Karpas-422 (cell line): ENCODE data around the gene MITF. TPM values are rescaled to one million over a fixed set of nuclear protein-coding genes. Genes with fewer than 3 reads are reported as not detected.

Experiments
- DNase-seq: peaks from one replicate; pipeline ENCODE4 v3.0.0-alpha.2; 2015
- H2AFZ ChIP-seq: fragments of 200-600 bp; sonication (generic); 2 replicates; pipeline ENCODE4 v1.6.1; 2014; ENCODE audit warnings: antibody characterized with exemption, low read length, mixed read lengths
- H3K27ac ChIP-seq: fragments of 200-600 bp; sonication (generic); 2 replicates; pipeline ENCODE4 v1.5.1; 2014; ENCODE audit warnings: mild to moderate bottlenecking, low read length, moderate library complexity
- H3K27me3 ChIP-seq: fragments of 200-600 bp; sonication (generic); 2 replicates; pipeline ENCODE4 v1.6.1; 2014; ENCODE audit warnings: low read length, mixed read lengths
- H3K36me3 ChIP-seq: fragments of 200-600 bp; sonication (generic); 2 replicates; pipeline ENCODE4 v1.6.1; 2014; ENCODE audit warnings: low read length, mixed read lengths; ENCODE audit not compliant: insufficient read depth
- H3K4me1 ChIP-seq: fragments of 200-600 bp; sonication (generic); 2 replicates; pipeline ENCODE4 v1.6.1; 2014; ENCODE audit warnings: mild to moderate bottlenecking, low read length, mixed read lengths
- H3K4me2 ChIP-seq: fragments of 200-600 bp; sonication (generic); 2 replicates; pipeline ENCODE4 v1.6.1; 2014; ENCODE audit warnings: low read length, low read depth, mild to moderate bottlenecking; ENCODE audit not compliant: poor library complexity, severe bottlenecking
- H3K4me3 ChIP-seq: fragments of 200-600 bp; sonication (generic); 2 replicates; pipeline ENCODE4 v1.5.1; 2014; ENCODE audit warnings: mild to moderate bottlenecking, antibody characterized with exemption, low read length, mixed read lengths
- H3K79me2 ChIP-seq: fragments of 200-600 bp; sonication (generic); 2 replicates; pipeline ENCODE4 v1.6.1; 2014; ENCODE audit warnings: mild to moderate bottlenecking, low read length, mixed read lengths
- H3K9ac ChIP-seq: fragments of 200-600 bp; sonication (generic); 2 replicates; pipeline ENCODE4 v1.6.0; 2014; ENCODE audit warnings: low read length
- H3K9me2 ChIP-seq: fragments of 200-600 bp; sonication (generic), shearing (Covaris generic); replicated peaks from 2 replicates; pipeline ENCODE4 v1.6.0; 2014; ENCODE audit warnings: mild to moderate bottlenecking, low read length, moderate library complexity; ENCODE audit not compliant: insufficient read depth
- H3K9me3 ChIP-seq: fragments of 300-700, 200-600 bp; sonication (generic); 2 replicates; pipeline ENCODE4 v1.6.1; 2014; ENCODE audit warnings: low read length, mixed read lengths
- H4K20me1 ChIP-seq: fragments of 200-600 bp; sonication (generic); 2 replicates; pipeline ENCODE4 v1.6.1; 2014; ENCODE audit warnings: mild to moderate bottlenecking, antibody characterized with exemption, low read length, low read depth; ENCODE audit not compliant: insufficient read depth
- total RNA-seq: library from RNA; depleted of rRNA; stranded (reverse); fragments of >200 nt; shearing (Covaris generic); gene quantifications from 2 replicates; pipeline ENCODE4 v1.2.3, GENCODE V29; 2014; ENCODE audit warnings: low replicate concordance

Gene MITF
- total RNA-seq, 1 experiment from 2014 or later = not detected

- no peaks in the 10 kb centered on the region for H3K9me2 ChIP-seq
- no peaks in the 10 kb centered on the region for H3K36me3 ChIP-seq
- no peaks in the 10 kb centered on the region for H3K27me3 ChIP-seq
- no peak overlapping the region for H3K4me3 ChIP-seq
- H3K4me1 ChIP-seq = peaks cover 12% of the 10 kb centered on the region
- H3K4me2 ChIP-seq = no peak overlapping the region
- no peaks in the 10 kb centered on the region for H4K20me1 ChIP-seq
- H2AFZ ChIP-seq = no peak overlapping the region
- H3K9me3 ChIP-seq = no peaks in the 10 kb centered on the region
- no peaks in the 10 kb centered on the region for H3K79me2 ChIP-seq
- H3K9ac ChIP-seq = no peak overlapping the region
- H3K27ac ChIP-seq = no peak overlapping the region
- no peak for DNase-seq
Observed at GRCh38 chr3:69768438-69768837, 29.2 kb downstream of the MITF start.

DNA sequence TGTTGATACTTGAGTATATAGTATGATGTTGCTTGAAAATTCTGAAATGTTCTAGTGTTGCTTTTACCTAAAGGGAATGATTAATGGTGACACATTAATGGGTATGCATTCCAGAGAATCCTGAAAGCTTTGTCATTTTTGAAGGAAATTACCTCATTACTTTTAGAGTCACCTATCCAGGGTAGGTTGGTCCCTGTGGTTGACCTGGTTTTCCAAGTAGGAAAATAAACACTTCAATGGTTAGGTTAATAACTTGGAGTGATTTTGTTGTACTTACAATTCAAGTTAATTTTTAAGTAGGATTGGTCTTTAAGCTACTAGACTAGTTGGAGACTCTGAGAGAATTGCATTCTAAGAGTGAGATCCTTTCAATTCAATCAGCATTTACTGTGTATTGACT is 31.0 kb downstream of the MITF start:
- H3K79me2 ChIP-seq = no peaks in the 10 kb centered on the region

GRCh38 chr3:69770976-69771634 is 31.8 kb downstream of the MITF start:
- Histone ChIP-seq H3K27me3 (no peaks in the 10 kb centered on the region), H3K36me3 (no peaks in the 10 kb centered on the region), H3K4me2 (no peak overlapping the region), H3K4me1 (no peaks in the 10 kb centered on the region), H3K27ac (no peak overlapping the region), H3K79me2 (no peaks in the 10 kb centered on the region), H3K4me3 (no peak overlapping the region), H4K20me1 (no peaks in the 10 kb centered on the region), H3K9me3 (no peaks in the 10 kb centered on the region), H2AFZ (no peak overlapping the region), H3K9me2 (no peaks in the 10 kb centered on the region), H3K9ac (no peak overlapping the region)
- DNase-seq = no peak

More for the DNA sequence above, 31.0 kb downstream of the MITF start:
- H2AFZ ChIP-seq = no peak overlapping the region
- no peaks in the 10 kb centered on the region for H3K36me3 ChIP-seq
- H3K4me3 ChIP-seq = no peak overlapping the region
- no peak overlapping the region for H3K9ac ChIP-seq
- no peaks in the 10 kb centered on the region for H3K9me2 ChIP-seq
- H3K27ac ChIP-seq = no peak overlapping the region
- H3K9me3 ChIP-seq = no peaks in the 10 kb centered on the region
- H3K4me2 ChIP-seq = no peak overlapping the region
- H3K27me3 ChIP-seq = no peaks in the 10 kb centered on the region
- no peaks in the 10 kb centered on the region for H3K4me1 ChIP-seq
- DNase-seq = no peak
- no peaks in the 10 kb centered on the region for H4K20me1 ChIP-seq

DNA sequence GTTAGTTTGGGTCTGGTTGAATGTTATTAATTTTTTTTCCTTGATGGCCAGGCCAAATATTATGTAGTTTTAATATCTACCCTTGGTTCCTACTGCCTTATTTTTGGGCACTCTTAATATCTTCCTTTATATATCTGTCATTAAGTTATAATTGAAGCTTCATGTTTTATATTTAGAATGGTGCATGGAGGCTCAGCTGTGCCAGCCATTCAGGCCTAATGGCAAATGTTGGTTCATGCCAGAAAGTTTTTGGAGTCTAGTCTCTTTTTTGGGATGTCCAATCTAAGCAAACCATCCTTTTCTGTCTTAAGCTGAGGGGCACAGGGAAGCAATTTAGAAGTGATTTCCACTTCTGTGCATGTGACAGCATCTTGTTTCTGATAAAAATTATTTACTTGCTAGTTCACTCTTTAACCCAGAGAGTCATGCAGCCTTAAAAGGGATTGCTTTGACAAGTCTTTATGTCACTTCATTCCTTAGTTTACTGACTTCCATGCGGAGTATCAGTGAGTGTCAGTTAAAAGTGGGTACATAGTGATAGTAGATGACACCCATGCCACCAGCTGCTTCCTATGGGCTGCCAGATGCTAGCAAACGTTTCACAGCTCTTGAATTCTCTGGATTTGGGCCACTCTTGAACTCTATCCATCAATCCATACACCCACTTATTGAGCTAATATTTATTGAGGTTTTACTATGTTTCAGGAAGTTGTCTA is 33.0 kb downstream of the MITF start:
- Histone ChIP-seq H3K4me3 (no peak overlapping the region), H3K36me3 (no peaks in the 10 kb centered on the region), H3K4me2 (no peak overlapping the region), H2AFZ (no peak overlapping the region), H3K9me2 (no peaks in the 10 kb centered on the region), H3K4me1 (no peaks in the 10 kb centered on the region), H3K79me2 (no peaks in the 10 kb centered on the region), H3K27me3 (no peaks in the 10 kb centered on the region), H4K20me1 (no peaks in the 10 kb centered on the region), H3K9me3 (no peaks in the 10 kb centered on the region), H3K27ac (no peak overlapping the region), H3K9ac (no peak overlapping the region)
- no peak for DNase-seq

DNA sequence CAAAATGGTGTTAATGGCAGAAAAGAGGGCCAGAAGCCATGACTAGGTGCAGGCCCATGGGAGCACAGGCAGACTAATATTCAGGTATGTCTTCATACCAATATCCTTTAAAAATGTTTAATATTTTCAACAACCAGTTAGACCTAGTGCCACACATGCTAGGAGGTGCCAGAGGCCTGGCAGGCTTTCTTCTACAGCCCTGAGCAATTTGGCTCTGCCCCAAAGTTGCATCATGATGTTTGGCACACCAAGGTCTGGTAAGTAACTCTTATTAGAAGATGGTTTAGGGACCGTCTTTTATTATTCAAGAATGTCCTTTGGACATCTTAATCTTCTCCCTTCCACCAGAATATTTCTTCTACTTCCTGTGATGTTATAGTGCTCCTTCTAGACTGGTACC is 34.8 kb downstream of the MITF start:
- Histone ChIP-seq H3K9me2 (no peaks in the 10 kb centered on the region), H3K36me3 (no peaks in the 10 kb centered on the region), H3K27me3 (no peaks in the 10 kb centered on the region), H3K27ac (no peak overlapping the region), H2AFZ (no peak overlapping the region), H4K20me1 (no peaks in the 10 kb centered on the region), H3K4me3 (no peak overlapping the region), H3K4me2 (no peak overlapping the region), H3K9me3 (no peaks in the 10 kb centered on the region), H3K4me1 (no peaks in the 10 kb centered on the region), H3K79me2 (no peaks in the 10 kb centered on the region), H3K9ac (no peak overlapping the region)
- no peak for DNase-seq

GRCh38 chr3:69775751-69776150 is 36.5 kb downstream of the MITF start:
- Histone ChIP-seq H3K36me3 (no peaks in the 10 kb centered on the region), H4K20me1 (no peaks in the 10 kb centered on the region), H3K4me1 (no peaks in the 10 kb centered on the region), H3K9me3 (no peaks in the 10 kb centered on the region), H3K4me2 (no peak overlapping the region), H2AFZ (no peak overlapping the region), H3K9ac (no peak overlapping the region), H3K27me3 (no peaks in the 10 kb centered on the region), H3K4me3 (no peak overlapping the region), H3K9me2 (no peaks in the 10 kb centered on the region), H3K27ac (no peak overlapping the region), H3K79me2 (no peaks in the 10 kb centered on the region)
- DNase-seq = no peak

- Histone ChIP-seq H3K27ac (no peak overlapping the region), H3K4me1 (no peaks in the 10 kb centered on the region), H3K9ac (no peak overlapping the region), H3K36me3 (no peaks in the 10 kb centered on the region), H4K20me1 (no peaks in the 10 kb centered on the region), H3K9me3 (no peaks in the 10 kb centered on the region), H3K9me2 (no peaks in the 10 kb centered on the region), H3K79me2 (no peaks in the 10 kb centered on the region), H2AFZ (no peak overlapping the region), H3K4me3 (no peak overlapping the region), H3K4me2 (no peak overlapping the region), H3K27me3 (no peaks in the 10 kb centered on the region)
- no peak for DNase-seq
Observed at GRCh38 chr3:69776289-69776688, 37.0 kb downstream of the MITF start.

- no peak overlapping the region for H3K9ac ChIP-seq
- H3K4me1 ChIP-seq = no peaks in the 10 kb centered on the region
- H3K27me3 ChIP-seq = no peaks in the 10 kb centered on the region
- H3K9me3 ChIP-seq = no peaks in the 10 kb centered on the region
- H4K20me1 ChIP-seq = no peaks in the 10 kb centered on the region
- no peak overlapping the region for H2AFZ ChIP-seq
- no peaks in the 10 kb centered on the region for H3K36me3 ChIP-seq
- no peak overlapping the region for H3K4me2 ChIP-seq
- H3K79me2 ChIP-seq = no peaks in the 10 kb centered on the region
- no peak overlapping the region for H3K4me3 ChIP-seq
- no peaks in the 10 kb centered on the region for H3K9me2 ChIP-seq
- DNase-seq = no peak
- no peak overlapping the region for H3K27ac ChIP-seq
Observed at GRCh38 chr3:69776920-69777581, 37.8 kb downstream of the MITF start.
